H9 (cell line): ENCODE results near the gene KLF6. TPM values are rescaled to one million over a fixed set of nuclear protein-coding genes. Genes with fewer than 3 reads are reported as not detected.

Experiments
- DNase-seq: peaks from one replicate; pipeline ENCODE4 v3.0.0-alpha.2; 2017
- H2AFZ ChIP-seq: one replicate; pipeline ENCODE4 v1.6.1; 2013; ENCODE audit warnings: mild to moderate bottlenecking, low read length, control low read depth, moderate library complexity
- H2AK5ac ChIP-seq: 2 replicates; pipeline ENCODE4 v1.6.1; 2013; ENCODE audit warnings: low read length, control low read depth, mixed read lengths; ENCODE audit not compliant: insufficient read length
- H2BK120ac ChIP-seq: one replicate; pipeline ENCODE4 v1.6.1; 2013; ENCODE audit warnings: low read depth, mild to moderate bottlenecking, low read length, control low read depth, inconsistent platforms; ENCODE audit not compliant: poor library complexity, severe bottlenecking
- H2BK12ac ChIP-seq: 2 replicates; pipeline ENCODE4 v1.6.1; 2013; ENCODE audit warnings: low read length, control low read depth, mixed read lengths, low read depth; ENCODE audit not compliant: insufficient read length
- H2BK15ac ChIP-seq: 2 replicates; pipeline ENCODE4 v1.6.1; 2013; ENCODE audit warnings: low read depth, low read length, control low read depth
- H2BK20ac ChIP-seq: one replicate; pipeline ENCODE4 v1.6.1; 2013; ENCODE audit warnings: low read depth, mild to moderate bottlenecking, low read length, control low read depth, inconsistent platforms; ENCODE audit not compliant: poor library complexity, severe bottlenecking
- H2BK5ac ChIP-seq: 2 replicates; pipeline ENCODE4 v1.6.1; 2013; ENCODE audit warnings: low read length, control low read depth, mixed read lengths; ENCODE audit not compliant: insufficient read length
- H3K14ac ChIP-seq: 2 replicates; pipeline ENCODE4 v1.6.1; 2013; ENCODE audit warnings: low read length, control low read depth; ENCODE audit not compliant: insufficient read depth
- H3K18ac ChIP-seq: 2 replicates; pipeline ENCODE4 v1.6.1; 2013; ENCODE audit warnings: low read depth, mild to moderate bottlenecking, mixed read lengths, low read length, control low read depth; ENCODE audit not compliant: insufficient read length
- H3K23ac ChIP-seq: 2 replicates; pipeline ENCODE4 v1.6.1; 2013; ENCODE audit warnings: low read length, control low read depth, mixed read lengths, low read depth; ENCODE audit not compliant: insufficient read length
- H3K23me2 ChIP-seq: 2 replicates; pipeline ENCODE4 v1.6.1; 2013; ENCODE audit warnings: low read depth, mild to moderate bottlenecking, mixed read lengths, low read length, control low read depth; ENCODE audit not compliant: insufficient read length, poor library complexity, severe bottlenecking
- H3K27ac ChIP-seq: 2 replicates; pipeline ENCODE4 v1.5.1; 2013; ENCODE audit warnings: low read length, control low read depth, mixed read lengths, low read depth; ENCODE audit not compliant: insufficient read length
- H3K27me3 ChIP-seq: 2 replicates; pipeline ENCODE4 v1.6.1; 2013; ENCODE audit warnings: low read length, control low read depth, inconsistent platforms; ENCODE audit not compliant: insufficient read depth
- H3K4ac ChIP-seq: 2 replicates; pipeline ENCODE4 v1.6.1; 2013; ENCODE audit warnings: low read depth, mild to moderate bottlenecking, control low read depth, inconsistent platforms, low read length, moderate library complexity
- H3K4me1 ChIP-seq: 2 replicates; pipeline ENCODE4 v1.6.1; 2013; ENCODE audit warnings: low read length, control low read depth, inconsistent platforms; ENCODE audit not compliant: insufficient read depth
- H3K4me2 ChIP-seq: 2 replicates; pipeline ENCODE4 v1.6.1; 2013; ENCODE audit warnings: low read length, control low read depth, mixed read lengths; ENCODE audit not compliant: insufficient read length, insufficient read depth
- H3K56ac ChIP-seq: 2 replicates; pipeline ENCODE4 v1.6.1; 2013; ENCODE audit warnings: low read depth, mild to moderate bottlenecking, mixed read lengths, low read length, control low read depth; ENCODE audit not compliant: insufficient read length
- H3K79me1 ChIP-seq: 2 replicates; pipeline ENCODE4 v1.6.1; 2013; ENCODE audit warnings: low read depth, mild to moderate bottlenecking, moderate library complexity, low read length, control low read depth, inconsistent platforms; ENCODE audit not compliant: insufficient read depth, poor library complexity, severe bottlenecking
- H3K79me2 ChIP-seq: 2 replicates; pipeline ENCODE4 v1.6.1; 2013; ENCODE audit warnings: low read length, control low read depth, inconsistent platforms; ENCODE audit not compliant: insufficient read depth
- H3K9ac ChIP-seq: 2 replicates; pipeline ENCODE4 v1.6.1; 2013; ENCODE audit warnings: low read length, control low read depth, mixed read lengths; ENCODE audit not compliant: insufficient read length; ENCODE audit errors: extremely low read depth
- H3K9me3 ChIP-seq: one replicate; pipeline ENCODE4 v1.6.1; 2013; ENCODE audit warnings: low read depth, low read length, inconsistent platforms; ENCODE audit not compliant: control insufficient read depth
- H3T11ph ChIP-seq: one replicate; pipeline ENCODE4 v1.6.1; 2013; ENCODE audit warnings: mild to moderate bottlenecking, low read length, control low read depth, inconsistent platforms
- H4K20me1 ChIP-seq: one replicate; pipeline ENCODE4 v1.6.1; 2013; ENCODE audit not compliant: control insufficient read depth, insufficient read length, insufficient read depth
- H4K5ac ChIP-seq: 2 replicates; pipeline ENCODE4 v1.6.1; 2013; ENCODE audit warnings: low read depth, mild to moderate bottlenecking, mixed read lengths, low read length, control low read depth; ENCODE audit not compliant: insufficient read length
- H4K8ac ChIP-seq: replicated peaks from 2 replicates; pipeline ENCODE4 v1.6.1; 2013; ENCODE audit warnings: low read length, control low read depth, mixed read lengths, low read depth; ENCODE audit not compliant: insufficient read length
- H4K91ac ChIP-seq: 2 replicates; pipeline ENCODE4 v1.6.1; 2013; ENCODE audit warnings: low read depth, mild to moderate bottlenecking, moderate library complexity, mixed read lengths, low read length, control low read depth; ENCODE audit not compliant: insufficient read length
- H3K27ac Mint-ChIP-seq, 3 experiments: 2 replicates in 2 of 3; 3 replicates in 1 of 3; pipeline ENCODE4 v1.8.0; 2020 to 2021; ENCODE audit warnings: mixed read lengths in 3 of 3, mild to moderate bottlenecking in 1 of 3, moderate library complexity in 1 of 3
- H3K27me3 Mint-ChIP-seq: 2 replicates; pipeline ENCODE4 v1.8.0; 2021; ENCODE audit warnings: low read depth, mild to moderate bottlenecking, moderate library complexity, mixed read lengths
- H3K36me3 Mint-ChIP-seq, 3 experiments: 2 replicates in 2 of 3; 3 replicates in 1 of 3; pipeline ENCODE4 v1.8.0; 2020 to 2021; ENCODE audit warnings: low read depth in 3 of 3, mixed read lengths in 3 of 3; ENCODE audit not compliant: insufficient read depth in 1 of 3
- H3K4me1 Mint-ChIP-seq, 2 experiments: 2 replicates each; pipeline ENCODE4 v1.8.0; 2020; ENCODE audit warnings: mixed read lengths in 2 of 2
- H3K4me3 Mint-ChIP-seq, 2 experiments: 2 replicates in 1 of 2; 3 replicates in 1 of 2; pipeline ENCODE4 v1.8.0; 2020 to 2021; ENCODE audit warnings: mild to moderate bottlenecking in 2 of 2, mixed read lengths in 2 of 2, moderate library complexity in 1 of 2
- H3K9me3 Mint-ChIP-seq, 2 experiments: 2 replicates in 1 of 2; 3 replicates in 1 of 2; pipeline ENCODE4 v1.8.0; 2020; ENCODE audit warnings: mild to moderate bottlenecking in 2 of 2, mixed read lengths in 2 of 2, moderate library complexity in 1 of 2
- WGBS: extraction: QIAGEN DNeasy Blood & Tissue Kit; methylation state at CpG from one replicate; pipeline ENCODE4 v1.1.7; 2013; ENCODE audit warnings: missing lambda C conversion rate, low lambda C conversion rate, mixed read lengths; ENCODE audit not compliant: insufficient read length; ENCODE audit errors: extremely low coverage; 5-methylcytosine and 5-hydroxymethylcytosine counted together
- total RNA-seq: library from RNA; stranded (reverse); gene quantifications from 2 replicates; pipeline ENCODE4 v1.2.1, GENCODE V29; 2021
- TF ChIP-seq, protein P1 (sequence below): fragments of 200-600 bp; sonication (generic); conservative IDR thresholded peaks from 3 replicates; pipeline ENCODE4 v1.8.0; 2021; ENCODE audit warnings: antibody characterized with exemption, mild to moderate bottlenecking

KLF6 gene
- total RNA-seq, 1 experiment from 2014 or later = 19.3 TPM

DNA sequence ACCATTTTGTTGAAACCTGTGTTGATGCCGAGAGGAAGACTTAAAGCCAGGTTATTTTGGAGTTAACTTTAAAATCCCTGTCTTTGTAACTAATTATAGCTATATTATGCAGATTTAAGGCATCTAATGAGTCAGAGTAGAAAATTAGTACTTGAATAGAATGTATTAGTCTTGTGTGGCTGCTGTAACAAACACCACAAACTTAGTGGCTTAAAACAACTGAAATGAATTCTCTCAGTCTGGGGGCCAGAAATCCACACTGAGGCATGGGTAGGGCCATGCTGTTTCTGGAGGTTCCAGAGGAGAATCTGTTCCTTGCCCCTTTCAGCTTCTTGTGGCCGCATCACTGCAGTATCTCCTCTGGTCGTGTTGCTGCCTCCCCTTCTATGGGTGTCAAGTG is 8.5 kb upstream of the KLF6 start:
- no peak overlapping the region for H2BK5ac ChIP-seq
- no peak overlapping the region for H3K56ac ChIP-seq
- no peaks in the 10 kb centered on the region for H4K20me1 ChIP-seq
- H3T11ph ChIP-seq = no peak overlapping the region
- no peaks in the 10 kb centered on the region for H3K9me3 ChIP-seq
- no peak overlapping the region for H4K5ac ChIP-seq
- no peak overlapping the region for H3K18ac ChIP-seq
- peaks cover 0 to 10% (median 10%) of the 10 kb centered on the region in 3 experiments; a peak in 5 of 7 replicates for H3K36me3 Mint-ChIP-seq
- no peak overlapping the region for H3K9ac ChIP-seq
- no CpG with 5 or more reads among the region's 3 CpGs for WGBS
- no peak overlapping the region for H2BK20ac ChIP-seq
- H3K4me1 Mint-ChIP-seq = no peaks in the 10 kb centered on the region
- no peak for DNase-seq
- H4K8ac ChIP-seq = no peak overlapping the region
- no peak overlapping the region for H2BK120ac ChIP-seq
- H3K4me3 Mint-ChIP-seq = no peak overlapping the region
- H3K4me1 ChIP-seq = no peaks in the 10 kb centered on the region
- no peak overlapping the region for H4K91ac ChIP-seq
- H3K27ac ChIP-seq = no peak overlapping the region
- H3K4me2 ChIP-seq = no peak overlapping the region
- H3K27me3 Mint-ChIP-seq = peaks cover 2% of the 10 kb centered on the region
- H2AFZ ChIP-seq = no peak overlapping the region
- no peaks in the 10 kb centered on the region for H3K27me3 ChIP-seq
- H3K9me3 Mint-ChIP-seq = peaks cover 14 to 28% of the 10 kb centered on the region in 2 experiments; a peak in 4 of 5 replicates
- TF ChIP-seq, protein P1, sequence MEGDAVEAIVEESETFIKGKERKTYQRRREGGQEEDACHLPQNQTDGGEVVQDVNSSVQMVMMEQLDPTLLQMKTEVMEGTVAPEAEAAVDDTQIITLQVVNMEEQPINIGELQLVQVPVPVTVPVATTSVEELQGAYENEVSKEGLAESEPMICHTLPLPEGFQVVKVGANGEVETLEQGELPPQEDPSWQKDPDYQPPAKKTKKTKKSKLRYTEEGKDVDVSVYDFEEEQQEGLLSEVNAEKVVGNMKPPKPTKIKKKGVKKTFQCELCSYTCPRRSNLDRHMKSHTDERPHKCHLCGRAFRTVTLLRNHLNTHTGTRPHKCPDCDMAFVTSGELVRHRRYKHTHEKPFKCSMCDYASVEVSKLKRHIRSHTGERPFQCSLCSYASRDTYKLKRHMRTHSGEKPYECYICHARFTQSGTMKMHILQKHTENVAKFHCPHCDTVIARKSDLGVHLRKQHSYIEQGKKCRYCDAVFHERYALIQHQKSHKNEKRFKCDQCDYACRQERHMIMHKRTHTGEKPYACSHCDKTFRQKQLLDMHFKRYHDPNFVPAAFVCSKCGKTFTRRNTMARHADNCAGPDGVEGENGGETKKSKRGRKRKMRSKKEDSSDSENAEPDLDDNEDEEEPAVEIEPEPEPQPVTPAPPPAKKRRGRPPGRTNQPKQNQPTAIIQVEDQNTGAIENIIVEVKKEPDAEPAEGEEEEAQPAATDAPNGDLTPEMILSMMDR = no peak
- H2BK15ac ChIP-seq = no peak overlapping the region
- no peak overlapping the region for H2AK5ac ChIP-seq
- no peaks in the 10 kb centered on the region for H3K23me2 ChIP-seq
- H3K14ac ChIP-seq = no peak overlapping the region
- H3K79me1 ChIP-seq = no peaks in the 10 kb centered on the region
- no peak overlapping the region for H3K4ac ChIP-seq
- no peak overlapping the region for H2BK12ac ChIP-seq
- no peaks in the 10 kb centered on the region for H3K79me2 ChIP-seq
- H3K27ac Mint-ChIP-seq = no peak overlapping the region
- no peak overlapping the region for H3K23ac ChIP-seq
